Caco-2 (cell line): ENCODE measurements around the gene RC3H2. TPM values are rescaled to one million over a fixed set of nuclear protein-coding genes. Genes with fewer than 3 reads are reported as not detected.

Experiments used
- BruUV-seq: library from RNA; stranded (reverse); fragments of 400-500 nt; replicated peaks from 2 replicates; lab custom pipeline; 2021; lab: Mats Ljungman, UMichigan
- CTCF ChIA-PET: fragments of 300-600 bp; sonication (Branson Sonifier 250); formaldehyde crosslinking; loops from one replicate; lab custom pipeline; 2022; ENCODE audit warnings: antibody characterized with exemption; lab: Charles Lee
- POLR2A ChIA-PET: fragments of 300-600 bp; sonication (Branson Sonifier 250); formaldehyde crosslinking; loops from one replicate; lab custom pipeline; 2022; ENCODE audit warnings: antibody characterized with exemption; lab: Charles Lee
- DNase-seq, 2 experiments: peaks; one replicate each; pipeline versions ENCODE4 v3.0.0 to v3.0.0-alpha.2; 2020 to 2022
- H3K27me3 ChIP-seq: replicated peaks from 2 replicates; pipeline ENCODE4 v1.6.0; 2011; ENCODE audit warnings: low read length; ENCODE audit not compliant: control insufficient read depth, insufficient read depth
- H3K36me3 ChIP-seq: 2 replicates; pipeline ENCODE4 v1.5.1; 2011; ENCODE audit warnings: low read length; ENCODE audit not compliant: control insufficient read depth, insufficient read depth
- H3K4me1 ChIP-seq: fragments of 250-450 bp; sonication (Bioruptor Pico); 2 replicates; pipeline ENCODE4 v1.5.1; 2020; ENCODE audit warnings: mild to moderate bottlenecking
- H3K4me3 ChIP-seq: 2 replicates; pipeline ENCODE4 v1.5.1; 2011; ENCODE audit warnings: low read depth, mild to moderate bottlenecking, control low read depth, low read length
- H3K9me3 ChIP-seq: fragments of 250-450 bp; sonication (Bioruptor Pico); 2 replicates; pipeline ENCODE4 v1.5.1; 2020; ENCODE audit warnings: mild to moderate bottlenecking, moderate library complexity
- H3K27ac Mint-ChIP-seq: one replicate; pipeline ENCODE4 v1.8.0; 2022; ENCODE audit warnings: mixed read lengths; ENCODE audit not compliant: unreplicated experiment
- H3K27me3 Mint-ChIP-seq: one replicate; pipeline ENCODE4 v1.8.0; 2022; ENCODE audit warnings: mixed read lengths; ENCODE audit not compliant: insufficient read depth, unreplicated experiment
- H3K36me3 Mint-ChIP-seq: one replicate; pipeline ENCODE4 v1.8.0; 2022; ENCODE audit warnings: mild to moderate bottlenecking, mixed read lengths; ENCODE audit not compliant: insufficient read depth, unreplicated experiment
- H3K4me1 Mint-ChIP-seq: one replicate; pipeline ENCODE4 v1.8.0; 2022; ENCODE audit warnings: low read depth, mixed read lengths; ENCODE audit not compliant: unreplicated experiment
- H3K4me3 Mint-ChIP-seq: one replicate; pipeline ENCODE4 v1.8.0; 2022; ENCODE audit warnings: mild to moderate bottlenecking, moderate library complexity, mixed read lengths; ENCODE audit not compliant: unreplicated experiment
- H3K9me3 Mint-ChIP-seq: one replicate; pipeline ENCODE4 v1.8.0; 2022; ENCODE audit warnings: mixed read lengths; ENCODE audit not compliant: unreplicated experiment
- intact Hi-C: fragments of 100-400 bp; cut with micrococcal nuclease; formaldehyde crosslinking; loops from one replicate; pipeline ENCODE4 v1.10.0; 2022; ENCODE audit not compliant: unreplicated experiment
- total RNA-seq: library from RNA; stranded (reverse); gene quantifications from 2 replicates; pipeline ENCODE4 v1.2.3, GENCODE V29; 2022
- TF ChIP-seq, protein P1 (sequence below), 2 experiments: fragments of 200-600 bp in 1 of 2; IDR thresholded peaks; 1 replicate in 1 of 2; 2 replicates in 1 of 2; pipeline versions ENCODE4 v1.5.1 to v1.8.0; 2011 to 2022; ENCODE audit warnings: antibody characterized with exemption in 1 of 2, control low read depth in 1 of 2, inconsistent platforms in 1 of 2, low read depth in 1 of 2, low read length in 1 of 2, mild to moderate bottlenecking in 1 of 2, moderate library complexity in 1 of 2; ENCODE audit not compliant: insufficient read depth in 1 of 2, severe bottlenecking in 1 of 2, unreplicated experiment in 1 of 2

RC3H2 gene
- total RNA-seq, 1 experiment from 2014 or later, result 53.8 TPM

DNA sequence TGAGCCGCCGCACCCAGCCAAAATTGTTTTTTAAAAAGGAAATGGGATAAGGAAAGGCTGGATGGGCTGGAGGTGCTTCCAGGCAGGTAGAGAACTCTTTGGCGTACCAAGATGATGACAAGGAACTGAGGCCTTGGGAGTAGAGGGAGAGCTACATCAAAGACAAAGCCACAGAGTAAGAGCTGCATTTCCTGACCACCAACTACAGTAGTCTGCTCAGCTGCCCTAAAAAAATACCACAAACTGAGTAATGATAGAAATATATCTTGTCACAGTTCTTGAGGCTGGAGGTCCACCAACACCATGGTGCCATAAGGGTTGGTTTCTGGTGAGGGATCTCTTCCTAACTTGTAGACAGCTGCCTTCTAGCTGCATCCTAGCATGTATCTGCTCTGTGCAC, 97.0 kb downstream of the RC3H2 start:
- POLR2A ChIA-PET, result no interaction called here
- Mint-ChIP-seq H3K27me3 (no peaks in the 10 kb centered on the region), H3K4me3 (no peak overlapping the region), H3K4me1 (no peaks in the 10 kb centered on the region), H3K9me3 (peaks cover 6% of the 10 kb centered on the region), H3K27ac (no peak overlapping the region), H3K36me3 (peaks cover 6% of the 10 kb centered on the region)
- intact Hi-C loops, result no loop called here
- Histone ChIP-seq H3K36me3 (no peaks in the 10 kb centered on the region), H3K27me3 (no peaks in the 10 kb centered on the region), H3K9me3 (0 out of 2 replicates have a peak, but pooled peaks cover 6% of the 10 kb centered on the region), H3K4me1 (peaks cover 9% of the 10 kb centered on the region; the same call in 1 of the 2 replicates), H3K4me3 (no peak overlapping the region)
- CTCF ChIA-PET, result no interaction called here
- TF ChIP-seq, protein P1, sequence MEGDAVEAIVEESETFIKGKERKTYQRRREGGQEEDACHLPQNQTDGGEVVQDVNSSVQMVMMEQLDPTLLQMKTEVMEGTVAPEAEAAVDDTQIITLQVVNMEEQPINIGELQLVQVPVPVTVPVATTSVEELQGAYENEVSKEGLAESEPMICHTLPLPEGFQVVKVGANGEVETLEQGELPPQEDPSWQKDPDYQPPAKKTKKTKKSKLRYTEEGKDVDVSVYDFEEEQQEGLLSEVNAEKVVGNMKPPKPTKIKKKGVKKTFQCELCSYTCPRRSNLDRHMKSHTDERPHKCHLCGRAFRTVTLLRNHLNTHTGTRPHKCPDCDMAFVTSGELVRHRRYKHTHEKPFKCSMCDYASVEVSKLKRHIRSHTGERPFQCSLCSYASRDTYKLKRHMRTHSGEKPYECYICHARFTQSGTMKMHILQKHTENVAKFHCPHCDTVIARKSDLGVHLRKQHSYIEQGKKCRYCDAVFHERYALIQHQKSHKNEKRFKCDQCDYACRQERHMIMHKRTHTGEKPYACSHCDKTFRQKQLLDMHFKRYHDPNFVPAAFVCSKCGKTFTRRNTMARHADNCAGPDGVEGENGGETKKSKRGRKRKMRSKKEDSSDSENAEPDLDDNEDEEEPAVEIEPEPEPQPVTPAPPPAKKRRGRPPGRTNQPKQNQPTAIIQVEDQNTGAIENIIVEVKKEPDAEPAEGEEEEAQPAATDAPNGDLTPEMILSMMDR (IDR thresholded peaks at IDR 0.05; ENCODE audit: insufficient read depth in 1 of 2, low read depth in 1 of 2, low read length in 1 of 2, severe bottlenecking in 1 of 2, unreplicated experiment in 1 of 2), result no peak
- no peak for DNase-seq
- BruUV-seq, result no TSS peak

DNA sequence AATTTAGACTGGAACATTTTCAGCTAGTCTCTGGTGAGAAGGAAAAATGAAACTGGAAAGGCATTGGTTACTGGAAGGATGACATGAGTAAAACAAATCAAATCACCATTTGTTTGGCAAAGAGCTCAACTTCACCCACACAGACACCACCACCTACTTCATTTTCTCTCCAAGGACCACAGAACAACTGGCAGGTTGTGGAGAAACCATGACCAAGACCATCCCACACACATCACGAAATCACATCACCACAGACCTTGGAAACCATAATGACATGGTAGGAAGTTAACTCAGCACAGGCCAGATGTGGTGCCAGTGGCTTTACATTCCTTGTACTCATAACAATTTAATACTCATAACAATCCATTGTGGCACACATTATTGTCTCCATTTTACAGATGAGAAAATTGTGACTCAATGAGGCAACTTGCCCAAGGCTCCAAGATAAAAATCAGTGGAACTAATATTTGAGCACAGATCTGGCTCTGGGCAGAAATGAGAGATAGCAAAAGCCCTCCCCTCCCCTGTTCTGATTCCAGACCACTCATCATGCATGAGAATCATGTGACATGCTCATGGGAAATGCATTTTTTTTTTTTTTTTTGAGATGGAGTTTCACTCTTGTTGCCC, 97.8 kb downstream of the RC3H2 start:
- DNase-seq, result no peak
- H3K27me3 ChIP-seq, result no peaks in the 10 kb centered on the region
- intact Hi-C loops, result no loop called here
- TF ChIP-seq, protein P1 (IDR thresholded peaks at IDR 0.05; ENCODE audit: insufficient read depth in 1 of 2, low read depth in 1 of 2, low read length in 1 of 2, severe bottlenecking in 1 of 2, unreplicated experiment in 1 of 2), result no peak
- H3K4me3 ChIP-seq, result no peak overlapping the region
- peaks cover 9% of the 10 kb centered on the region; the same call in 1 of the 2 replicates for H3K4me1 ChIP-seq
- H3K9me3 ChIP-seq, result 0 out of 2 replicates have a peak, but pooled peaks cover 6% of the 10 kb centered on the region
- Mint-ChIP-seq H3K27me3 (no peaks in the 10 kb centered on the region), H3K27ac (no peak overlapping the region), H3K4me3 (no peak overlapping the region), H3K36me3 (peaks cover 6% of the 10 kb centered on the region), H3K4me1 (no peaks in the 10 kb centered on the region), H3K9me3 (peaks cover 6% of the 10 kb centered on the region)
- no peaks in the 10 kb centered on the region for H3K36me3 ChIP-seq
- ChIA-PET CTCF (no interaction called here), POLR2A (no interaction called here)
- BruUV-seq, result no TSS peak

DNA sequence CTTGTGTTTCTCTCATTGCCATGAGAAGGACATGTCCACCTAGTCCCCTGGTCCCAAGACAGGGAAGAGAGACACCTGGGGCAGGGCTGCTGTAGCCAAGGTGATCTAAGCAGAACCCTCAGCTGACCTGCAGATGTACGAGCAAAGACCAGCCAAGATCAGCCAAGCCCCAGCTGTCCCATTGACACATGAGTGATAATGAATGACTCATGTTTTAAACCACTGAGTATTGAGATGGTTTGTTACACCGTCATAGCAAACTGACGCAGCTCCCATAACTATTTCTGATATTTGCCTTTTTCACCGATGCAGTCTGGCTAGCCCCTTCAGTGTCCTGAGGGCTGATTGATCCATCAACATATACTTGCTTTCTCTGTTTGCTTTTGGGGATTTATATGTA, 98.5 kb downstream of the RC3H2 start:
- ChIA-PET CTCF (interaction anchor here (0.7 kb wide), 1 partner anchor 1603 kb away, joined by 3 read pairs; no protein-coding TSS in a partner anchor), POLR2A (no interaction called here)
- intact Hi-C loops, result no loop called here
- no peak for DNase-seq
- Histone ChIP-seq H3K36me3 (no peaks in the 10 kb centered on the region), H3K9me3 (0 out of 2 replicates have a peak, but pooled peaks cover 6% of the 10 kb centered on the region), H3K4me1 (peaks cover 9% of the 10 kb centered on the region; the same call in 1 of the 2 replicates), H3K27me3 (no peaks in the 10 kb centered on the region), H3K4me3 (no peak overlapping the region)
- Mint-ChIP-seq H3K27me3 (no peaks in the 10 kb centered on the region), H3K4me3 (no peak overlapping the region), H3K27ac (no peak overlapping the region), H3K36me3 (peaks cover 6% of the 10 kb centered on the region), H3K9me3 (peaks cover 6% of the 10 kb centered on the region), H3K4me1 (no peaks in the 10 kb centered on the region)
- TF ChIP-seq, protein P1 (IDR thresholded peaks at IDR 0.05; ENCODE audit: insufficient read depth in 1 of 2, low read depth in 1 of 2, low read length in 1 of 2, severe bottlenecking in 1 of 2, unreplicated experiment in 1 of 2), result no peak
- BruUV-seq, result no TSS peak
